GM12891 (cell line): ENCODE measurements around the gene TMEM273.

Source experiments
- POLR2A ChIP-seq: IDR thresholded peaks from 2 replicates; pipeline ENCODE4 v1.6.1; 2011; ENCODE audit warnings: low read depth, low read length, control low read depth
- POLR2AphosphoS5 ChIP-seq: IDR thresholded peaks from 2 replicates; pipeline ENCODE4 v1.6.1; 2011; ENCODE audit warnings: low read depth, low read length, control low read depth

- TF ChIP-seq POLR2A (no peak), POLR2AphosphoS5 (no peak)
These were observed 29.3 kb downstream of the TMEM273 start for GRCh38 chr10:49158915-49159314.
